D341Med (cell line): ENCODE results near the gene EVA1B.

Experiments
- DNase-seq: peaks from one replicate; pipeline ENCODE4 v3.0.0; 2012; ENCODE audit warnings: low spot score

Gene EVA1B, protein sequence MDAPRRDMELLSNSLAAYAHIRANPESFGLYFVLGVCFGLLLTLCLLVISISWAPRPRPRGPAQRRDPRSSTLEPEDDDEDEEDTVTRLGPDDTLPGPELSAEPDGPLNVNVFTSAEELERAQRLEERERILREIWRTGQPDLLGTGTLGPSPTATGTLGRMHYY

DNA sequence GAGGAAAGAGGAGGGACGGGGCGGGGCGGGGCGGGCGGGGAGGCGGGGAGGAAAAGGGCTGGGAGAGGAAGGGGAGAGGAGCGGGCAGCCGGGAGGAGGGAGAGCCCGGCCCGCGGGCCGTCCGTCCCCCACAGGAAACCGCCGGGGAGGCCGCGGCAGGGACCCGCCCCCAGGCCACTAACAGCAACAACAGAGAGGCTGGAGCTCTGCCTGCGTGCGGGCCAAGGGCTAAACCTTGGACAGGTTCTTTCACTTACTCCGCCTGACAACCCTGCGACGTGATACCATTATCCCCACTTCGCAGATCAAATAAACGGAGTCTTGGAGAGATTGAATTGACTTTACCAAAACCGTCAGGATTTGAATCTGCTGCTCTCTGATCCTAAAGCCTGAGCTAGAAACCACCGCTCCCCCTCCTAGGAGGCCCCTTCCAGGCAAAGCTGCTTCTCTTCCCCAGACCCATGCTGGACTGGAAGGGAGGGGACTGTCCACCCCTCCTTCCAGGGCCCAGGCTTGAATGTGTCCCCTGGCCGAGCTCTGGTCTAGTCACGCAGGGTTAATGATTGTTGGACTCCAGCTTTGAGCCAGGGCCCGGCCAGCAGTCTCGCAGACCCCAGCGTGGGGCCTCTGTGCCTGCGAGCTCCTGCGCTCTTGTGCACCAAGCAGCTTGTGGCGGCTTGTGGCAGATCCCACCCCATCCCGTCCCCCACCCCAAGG, at the start of gene EVA1B:
TSS of gene EVA1B (minus strand) at position 10 of the 717 bp plus-strand sequence. CDS start 608 bp downstream, outside the sequence.
- no peak for DNase-seq

DNA sequence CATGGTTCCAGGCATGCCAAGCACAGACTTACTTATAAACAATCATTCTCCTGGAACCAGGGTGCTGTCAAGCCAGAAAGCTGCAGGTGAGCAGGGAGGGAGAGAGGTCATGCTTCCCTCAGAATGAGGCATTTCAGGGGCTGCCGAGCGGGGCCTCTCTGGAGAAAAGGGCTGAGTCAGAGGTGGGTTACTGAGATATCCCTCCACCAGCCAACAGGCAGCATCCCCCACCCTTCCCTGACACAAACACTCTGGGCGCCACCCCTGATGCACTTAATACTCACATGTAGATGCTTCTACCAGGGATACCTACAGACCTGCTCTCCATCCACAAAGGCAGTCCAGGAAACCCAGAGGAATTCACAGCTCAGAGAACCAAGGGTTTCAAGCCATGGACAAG, 49.2 kb upstream of the EVA1B start:
- no peak for DNase-seq

DNA sequence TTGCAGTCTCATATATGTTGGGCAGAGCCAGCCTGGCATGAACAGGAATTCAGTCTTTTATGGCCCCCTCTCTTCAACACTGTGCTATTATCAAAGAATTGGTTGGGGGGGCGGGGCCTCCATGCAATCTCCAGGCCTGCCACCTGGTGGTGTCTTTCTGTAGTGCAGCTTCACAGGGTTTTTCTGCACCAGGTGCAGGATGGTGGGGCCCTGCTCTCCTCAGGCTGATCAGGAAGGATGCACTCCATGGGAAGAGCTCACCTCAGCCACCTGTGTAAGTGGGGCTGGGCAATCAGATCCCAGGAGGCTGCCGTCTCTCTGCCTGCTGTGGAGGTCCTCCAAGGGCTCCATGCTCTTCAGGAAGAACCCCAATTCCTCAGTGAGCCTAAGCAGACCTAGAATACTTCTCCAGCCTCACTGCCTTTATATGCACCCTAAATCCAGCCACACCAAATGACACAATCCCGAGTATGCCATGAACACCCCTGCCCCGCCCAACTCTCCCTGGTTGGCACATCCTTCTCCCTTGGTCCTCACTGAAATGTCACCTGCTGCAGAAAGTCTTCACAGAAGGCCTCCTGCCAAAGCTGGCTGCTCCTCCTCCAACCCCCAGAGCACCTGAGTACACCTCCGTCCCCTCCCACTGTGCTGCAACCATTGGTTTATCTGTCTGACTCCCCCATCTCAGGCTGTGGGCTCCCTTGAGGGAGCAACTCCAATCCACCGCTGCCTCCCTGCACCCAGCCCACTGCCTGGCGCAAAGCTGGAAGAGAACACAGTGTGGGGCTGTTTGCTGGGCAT, 45.8 kb upstream of the EVA1B start:
- peak; percentile 81 for DNase-seq

DNA sequence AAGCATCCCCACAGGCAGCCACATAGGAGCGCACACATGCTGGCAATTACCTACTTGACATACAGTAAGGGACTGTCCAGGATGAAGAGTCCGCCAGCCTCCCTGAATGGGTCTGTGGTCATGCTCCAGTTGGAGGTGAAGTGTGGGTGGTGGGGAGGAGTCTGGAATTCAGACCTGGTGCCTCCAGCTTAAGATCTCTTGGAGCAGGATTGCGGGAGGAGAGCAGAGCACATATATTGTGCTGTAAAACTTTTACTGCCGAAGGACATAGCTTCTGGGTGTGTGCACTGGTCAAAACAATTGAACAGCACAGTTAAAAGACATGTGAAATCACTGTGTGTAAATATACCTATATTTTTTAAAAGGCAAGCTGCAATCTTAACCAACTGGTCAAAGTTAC, 44.4 kb upstream of the EVA1B start:
- DNase-seq: no peak

- DNase-seq: no peak
These were observed 43.6 kb upstream of the EVA1B start for GRCh38 chr1:36367066-36367465.

GRCh38 chr1:36366091-36366661, 42.7 kb upstream of the EVA1B start:
- peak; percentile 87 for DNase-seq

DNA sequence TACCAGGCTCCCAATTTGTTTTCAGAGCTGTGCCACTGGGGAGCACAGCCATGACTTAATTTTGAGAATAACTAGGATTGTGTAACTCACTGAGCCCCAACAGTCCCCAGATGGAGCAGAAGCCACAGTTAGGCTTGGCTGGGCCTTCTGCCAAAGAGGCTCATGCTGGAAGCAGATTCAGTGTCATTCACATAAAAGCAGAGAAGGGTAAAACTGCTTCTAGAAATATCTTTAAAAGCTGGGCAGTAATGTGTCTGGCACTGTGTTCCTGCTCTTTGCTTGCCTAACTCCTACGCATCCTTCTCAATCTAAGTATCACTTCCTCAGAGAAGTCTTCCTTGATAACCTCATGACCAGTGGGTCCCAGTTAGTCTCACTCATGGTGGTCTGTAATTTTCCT, 41.9 kb upstream of the EVA1B start:
- peak; percentile 56 for DNase-seq

- DNase-seq: no peak
These were observed 36.6 kb upstream of the EVA1B start for GRCh38 chr1:36359911-36360550.

DNA sequence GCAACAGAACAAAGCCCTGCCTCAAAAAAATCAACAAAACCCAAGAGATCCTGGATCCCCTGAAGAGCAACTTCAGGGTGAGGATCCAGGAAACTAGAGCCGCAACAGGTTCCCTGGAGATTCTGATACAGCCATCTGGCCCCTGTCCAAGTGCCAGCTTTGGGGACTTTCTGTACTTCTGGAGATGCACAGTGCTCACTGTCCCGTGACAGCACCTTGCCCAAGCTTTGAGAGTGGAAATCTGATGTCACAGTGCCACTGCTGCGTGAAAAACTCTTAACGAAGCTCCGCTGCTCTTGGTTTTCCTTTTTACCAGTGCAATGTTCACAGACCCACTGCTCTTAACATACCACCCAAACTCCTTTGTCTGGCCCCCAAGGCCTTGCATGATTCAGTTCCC, 35.9 kb upstream of the EVA1B start:
- DNase-seq: no peak

GRCh38 chr1:36358514-36359084, 35.2 kb upstream of the EVA1B start:
- no peak for DNase-seq

DNA sequence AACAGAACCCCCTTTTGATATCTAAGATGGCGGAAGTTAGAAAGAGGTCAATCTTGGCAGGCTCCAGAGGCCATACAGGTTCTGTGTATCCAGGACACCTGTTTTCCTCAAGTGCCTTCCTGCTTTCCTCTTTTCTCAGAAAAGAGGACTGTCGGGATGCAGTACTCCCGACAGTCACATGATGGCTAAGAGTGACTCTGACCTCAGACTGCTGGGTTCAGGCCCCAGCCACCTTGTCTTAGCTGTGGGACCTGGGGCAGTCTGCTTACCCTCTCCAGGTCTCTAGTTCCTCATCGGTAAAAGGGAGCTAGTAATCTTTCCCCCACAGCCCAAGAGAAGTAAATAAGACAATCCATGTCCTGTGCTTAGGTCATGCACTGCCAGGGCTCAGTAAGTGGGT, 32.4 kb upstream of the EVA1B start:
- no peak for DNase-seq

DNA sequence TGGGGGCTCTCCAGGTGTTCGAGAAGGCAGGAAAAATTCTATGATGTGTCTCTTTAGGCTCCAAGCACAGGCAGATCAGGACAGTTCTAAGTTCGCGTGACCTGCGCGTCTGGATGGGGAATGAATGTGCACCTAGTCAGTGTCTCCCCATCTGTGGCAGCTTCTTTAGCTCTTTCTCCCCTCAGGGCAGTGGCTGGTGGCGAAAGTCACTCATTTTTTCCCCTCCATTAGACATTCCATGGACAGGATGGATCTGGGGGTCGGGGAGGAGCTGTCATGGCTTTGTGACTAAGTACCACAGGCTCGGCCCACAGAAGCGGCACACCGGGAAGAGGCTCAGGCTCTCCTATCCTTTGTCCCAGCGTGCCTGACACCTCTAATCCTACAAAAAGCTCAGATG, 31.0 kb upstream of the EVA1B start:
- DNase-seq: no peak

GRCh38 chr1:36352910-36353878, 29.7 kb upstream of the EVA1B start:
- DNase-seq: no peak

DNA sequence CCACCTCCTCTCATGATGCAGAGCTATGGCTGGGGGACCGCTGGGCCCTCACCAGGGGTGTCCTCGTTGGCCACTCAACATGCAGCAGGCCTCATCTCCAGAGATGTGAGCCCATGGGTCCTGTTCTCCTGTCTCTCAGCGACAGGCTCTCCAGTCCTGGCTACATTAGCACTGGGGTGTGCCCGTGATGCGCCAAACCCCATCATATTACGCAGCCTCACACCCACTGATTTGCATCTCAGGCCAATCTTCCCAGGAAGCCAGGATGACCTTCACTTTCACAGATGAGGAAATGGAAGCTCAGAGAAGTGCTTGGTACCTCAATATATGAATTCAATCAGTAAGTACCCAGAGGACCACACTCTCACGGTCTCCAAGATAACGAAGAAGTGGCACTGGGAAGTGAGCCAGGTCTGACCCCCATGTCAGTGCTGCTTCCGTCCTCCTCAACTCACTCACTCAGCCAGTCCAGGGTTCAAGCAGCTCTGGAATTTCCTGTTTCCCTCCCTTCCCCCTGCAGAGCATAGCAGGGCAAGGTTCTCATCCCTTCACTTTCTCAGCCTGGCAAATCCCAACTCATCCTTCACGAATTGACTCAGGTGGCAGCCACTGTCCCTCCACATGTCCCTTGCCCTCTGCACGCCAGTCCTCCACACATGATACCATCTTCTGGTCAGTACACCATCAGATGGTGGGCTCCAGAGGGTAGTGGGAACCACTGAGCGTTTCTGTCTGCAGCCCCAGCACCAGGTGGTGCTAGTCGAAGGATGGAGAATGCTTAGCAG, 28.9 kb upstream of the EVA1B start:
- DNase-seq: no peak

DNA sequence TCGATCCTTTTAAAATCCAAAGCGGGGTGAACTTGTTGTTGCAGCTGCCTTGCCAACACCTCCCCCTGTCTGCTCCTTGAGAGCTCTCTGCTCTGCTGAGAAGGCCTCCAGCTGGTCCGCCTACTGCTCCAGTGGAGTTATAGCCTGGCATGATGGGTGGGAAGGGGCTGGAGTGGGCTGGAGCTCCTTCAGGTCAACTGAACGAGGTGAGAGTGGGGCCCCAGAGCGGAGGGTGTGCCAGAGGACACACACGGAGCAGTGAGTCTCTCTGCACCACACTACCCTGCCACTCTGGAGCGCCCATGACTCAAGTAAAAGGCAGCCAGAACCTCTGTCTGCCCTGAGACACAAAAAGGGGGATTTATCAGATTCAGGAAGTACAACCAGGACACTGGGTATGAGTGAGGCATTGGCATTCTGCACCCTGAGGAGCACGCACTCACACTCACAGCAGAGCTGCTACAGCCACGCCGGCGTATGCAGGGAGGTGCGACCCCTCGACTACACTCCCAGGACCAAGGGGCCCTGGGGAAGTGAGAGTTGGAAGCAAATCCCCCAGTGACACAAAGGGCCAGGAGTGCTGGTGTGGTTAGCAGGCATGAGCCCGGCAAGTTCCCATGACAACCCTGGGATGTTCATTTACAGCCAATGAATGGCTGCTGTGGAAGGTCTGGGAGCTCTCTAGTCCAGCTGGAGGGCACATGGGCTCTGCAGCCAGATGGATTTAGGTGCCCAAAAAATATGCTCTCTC, 28.0 kb upstream of the EVA1B start:
- DNase-seq: no peak

GRCh38 chr1:36350659-36351226, 27.3 kb upstream of the EVA1B start:
- no peak for DNase-seq

DNA sequence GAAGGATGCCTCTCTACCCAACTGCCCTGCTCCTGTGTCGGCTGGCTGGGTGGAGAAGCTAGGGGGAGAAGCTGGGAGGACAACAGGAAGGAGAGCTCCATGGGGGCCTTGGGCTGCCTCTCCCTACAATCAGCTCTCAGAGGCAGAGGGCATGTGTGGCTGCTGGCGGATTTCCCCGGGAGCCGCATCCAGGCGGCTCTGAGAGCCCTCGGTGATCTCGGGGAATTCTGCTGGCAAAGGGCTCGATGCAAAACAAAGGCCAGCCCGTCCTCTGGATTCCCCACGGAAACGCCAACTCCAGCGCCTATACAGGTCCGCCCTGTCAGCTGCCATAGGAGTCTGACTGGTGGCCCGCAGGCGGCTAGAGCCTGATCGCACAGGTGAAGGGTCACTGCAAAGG, 26.4 kb upstream of the EVA1B start:
- no peak for DNase-seq

GRCh38 chr1:36349241-36349671, 25.8 kb upstream of the EVA1B start:
- DNase-seq: no peak
